Measurements from ENCODE around the gene APBB2.

DNA sequence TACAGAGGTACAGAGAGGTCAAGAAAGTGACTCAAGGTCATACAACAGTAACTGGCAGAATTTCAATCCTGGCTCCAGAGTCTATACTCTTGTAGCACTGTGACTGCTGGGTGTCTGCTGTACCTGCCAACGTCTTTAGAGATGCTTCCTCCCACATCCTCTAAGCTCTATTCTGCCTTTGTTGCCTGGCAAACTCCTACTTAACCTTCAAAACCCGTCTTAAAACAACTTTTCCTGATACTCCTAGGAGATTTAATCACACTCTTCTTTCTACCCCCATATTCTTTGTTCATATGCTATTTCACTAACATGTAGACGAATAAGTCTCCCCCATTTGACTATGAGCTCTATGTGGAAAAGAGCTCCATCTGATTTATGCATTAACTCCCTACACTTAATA lies 16.8 kb downstream of the APBB2 start:
- TF ChIP-seq POLR2A (IDR thresholded peaks at IDR 0.05; ENCODE audit: low read depth, low read length) (no peak), MAZ (IDR thresholded peaks at IDR 0.05; ENCODE audit: borderline replicate concordance, low read depth, low read length) (no peak), CEBPB (IDR thresholded peaks at IDR 0.05; ENCODE audit: low read depth, low read length) (no peak), MXI1 (IDR thresholded peaks at IDR 0.05; ENCODE audit: borderline replicate concordance, low read depth, low read length) (no peak)
- TF ChIP-seq, protein P1, sequence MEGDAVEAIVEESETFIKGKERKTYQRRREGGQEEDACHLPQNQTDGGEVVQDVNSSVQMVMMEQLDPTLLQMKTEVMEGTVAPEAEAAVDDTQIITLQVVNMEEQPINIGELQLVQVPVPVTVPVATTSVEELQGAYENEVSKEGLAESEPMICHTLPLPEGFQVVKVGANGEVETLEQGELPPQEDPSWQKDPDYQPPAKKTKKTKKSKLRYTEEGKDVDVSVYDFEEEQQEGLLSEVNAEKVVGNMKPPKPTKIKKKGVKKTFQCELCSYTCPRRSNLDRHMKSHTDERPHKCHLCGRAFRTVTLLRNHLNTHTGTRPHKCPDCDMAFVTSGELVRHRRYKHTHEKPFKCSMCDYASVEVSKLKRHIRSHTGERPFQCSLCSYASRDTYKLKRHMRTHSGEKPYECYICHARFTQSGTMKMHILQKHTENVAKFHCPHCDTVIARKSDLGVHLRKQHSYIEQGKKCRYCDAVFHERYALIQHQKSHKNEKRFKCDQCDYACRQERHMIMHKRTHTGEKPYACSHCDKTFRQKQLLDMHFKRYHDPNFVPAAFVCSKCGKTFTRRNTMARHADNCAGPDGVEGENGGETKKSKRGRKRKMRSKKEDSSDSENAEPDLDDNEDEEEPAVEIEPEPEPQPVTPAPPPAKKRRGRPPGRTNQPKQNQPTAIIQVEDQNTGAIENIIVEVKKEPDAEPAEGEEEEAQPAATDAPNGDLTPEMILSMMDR (conservative IDR thresholded peaks at IDR 0.05; ENCODE audit: low read depth, low read length) = no peak

Data from IMR-90 (cell line).